Esophagus (tissue), 2 donors: ENCODE results near the gene IFT81. TPM values are rescaled to one million over a fixed set of nuclear protein-coding genes. Genes with fewer than 3 reads are reported as not detected.
A peak's percentile ranks its signal among the peaks of the same experiment; 100 is the strongest.

Experiments used
- H3K27ac ChIP-seq, 2 donors: one replicate each; pipeline ENCODE4 v1.5.1; 2013; ENCODE audit warnings: low read depth in 2 of 2, mild to moderate bottlenecking in 2 of 2, inconsistent platforms in 1 of 2, low read length in 1 of 2, moderate library complexity in 1 of 2
- H3K27me3 ChIP-seq, 2 donors: one replicate each; pipeline ENCODE4 v1.6.1; 2013; ENCODE audit warnings: low read length in 2 of 2, control low read depth in 1 of 2, mild to moderate bottlenecking in 1 of 2; ENCODE audit not compliant: insufficient read depth in 2 of 2, control insufficient read depth in 1 of 2
- H3K36me3 ChIP-seq, 2 donors: one replicate each; pipeline ENCODE4 v1.6.1; 2013; ENCODE audit warnings: low read length in 1 of 2; ENCODE audit not compliant: control insufficient read depth in 2 of 2, insufficient read depth in 2 of 2
- H3K4me1 ChIP-seq, 2 donors: one replicate each; pipeline ENCODE4 v1.6.1; 2013; ENCODE audit warnings: low read length in 1 of 2; ENCODE audit not compliant: control insufficient read depth in 2 of 2, insufficient read depth in 2 of 2
- H3K4me3 ChIP-seq, 2 donors: one replicate each; pipeline ENCODE4 v1.5.1; 2013; ENCODE audit warnings: low read length in 2 of 2, mild to moderate bottlenecking in 2 of 2, low read depth in 1 of 2, moderate library complexity in 1 of 2
- H3K9me3 ChIP-seq, 2 donors: one replicate each; pipeline ENCODE4 v1.6.1; 2013; ENCODE audit warnings: mild to moderate bottlenecking in 2 of 2, low read depth in 1 of 2, low read length in 1 of 2, moderate library complexity in 1 of 2; ENCODE audit not compliant: control insufficient read depth in 2 of 2, insufficient read depth in 1 of 2
- WGBS, 2 donors: extraction: QIAGEN DNeasy Blood & Tissue Kit; methylation state at CpG; one replicate each; pipeline ENCODE4 v1.1.7; 2013; 5-methylcytosine and 5-hydroxymethylcytosine counted together
- polyA plus RNA-seq, 2 donors: library from polyadenylated mRNA; stranded (reverse); fragments of 200-250 nt; gene quantifications; one replicate each; pipeline ENCODE4 v1.2.3, GENCODE V29; 2013
- donor health status: healthy with polysubstance abuse.
- donor health status: Bipolar disorder and iron deficiency.

Gene IFT81
- polyA plus RNA-seq, 2 donors: 1.9 to 3.5 TPM

- Histone ChIP-seq H3K36me3 (no peaks in the 10 kb centered on the region), H3K9me3 (no peaks in the 10 kb centered on the region), H3K27me3 (no peaks in the 10 kb centered on the region), H3K27ac (peak overlapping the region; percentile 65 to 72), H3K4me3 (no peak overlapping the region), H3K4me1 (peaks cover 0 to 3% of the 10 kb centered on the region in 2 donors)
- WGBS, 2 donors: 69 to 75% methylated on average over 14 of the region's 14 CpGs
These were observed 16.5 kb upstream of the IFT81 start for GRCh38 chr12:110107369-110108281.

DNA sequence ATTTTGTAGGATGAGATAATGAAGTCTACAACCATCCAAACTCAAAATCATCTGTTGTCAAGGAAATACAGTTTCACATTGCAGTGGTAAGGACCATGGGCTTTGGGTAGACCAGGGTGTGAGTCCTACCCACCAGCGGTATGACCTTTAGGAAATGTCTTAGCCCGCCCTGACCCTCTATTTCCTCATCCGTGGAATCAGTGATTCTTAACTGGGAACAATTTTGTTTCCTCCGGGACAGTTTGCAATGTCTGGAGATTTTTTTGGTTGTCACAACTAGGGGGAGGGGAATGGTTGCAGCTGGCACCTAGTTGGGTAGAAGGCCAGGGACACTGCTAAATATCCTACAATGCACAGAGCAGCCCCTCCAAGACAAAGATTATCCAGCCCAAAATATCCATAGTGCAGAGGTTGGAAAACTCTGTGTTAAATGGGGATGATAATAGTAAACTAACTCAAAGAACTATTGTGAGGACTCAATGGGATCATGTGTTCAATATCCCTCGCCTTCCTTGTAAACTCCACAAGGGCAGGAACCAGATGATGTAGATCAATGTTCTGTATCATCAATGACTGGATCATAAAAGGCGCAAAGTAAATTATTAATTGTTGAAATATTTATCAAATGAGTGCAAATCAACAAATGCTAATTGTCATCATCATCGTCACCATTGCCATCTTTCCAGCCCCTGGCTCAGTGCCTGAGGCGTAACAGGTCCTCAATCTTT lies 15.7 kb upstream of the IFT81 start:
- 67 to 69% methylated on average over 8 of the region's 8 CpGs for WGBS, 2 donors
- H3K27ac ChIP-seq: peak overlapping the region; percentile 65 to 72
- peaks cover 0 to 3% of the 10 kb centered on the region in 2 donors for H3K4me1 ChIP-seq
- H3K4me3 ChIP-seq: no peak overlapping the region
- H3K36me3 ChIP-seq: no peaks in the 10 kb centered on the region
- H3K9me3 ChIP-seq: no peaks in the 10 kb centered on the region
- H3K27me3 ChIP-seq: no peaks in the 10 kb centered on the region

- Histone ChIP-seq H3K4me1 (peaks cover 0 to 3% of the 10 kb centered on the region in 2 donors), H3K27me3 (no peaks in the 10 kb centered on the region), H3K36me3 (no peaks in the 10 kb centered on the region), H3K9me3 (no peaks in the 10 kb centered on the region), H3K4me3 (no peak overlapping the region), H3K27ac (peak overlapping the region; percentile 86 to 89)
- WGBS, 2 donors: 17 to 24% methylated on average over 13 of the region's 13 CpGs
These were observed 14.9 kb upstream of the IFT81 start for GRCh38 chr12:110109037-110109836.

DNA sequence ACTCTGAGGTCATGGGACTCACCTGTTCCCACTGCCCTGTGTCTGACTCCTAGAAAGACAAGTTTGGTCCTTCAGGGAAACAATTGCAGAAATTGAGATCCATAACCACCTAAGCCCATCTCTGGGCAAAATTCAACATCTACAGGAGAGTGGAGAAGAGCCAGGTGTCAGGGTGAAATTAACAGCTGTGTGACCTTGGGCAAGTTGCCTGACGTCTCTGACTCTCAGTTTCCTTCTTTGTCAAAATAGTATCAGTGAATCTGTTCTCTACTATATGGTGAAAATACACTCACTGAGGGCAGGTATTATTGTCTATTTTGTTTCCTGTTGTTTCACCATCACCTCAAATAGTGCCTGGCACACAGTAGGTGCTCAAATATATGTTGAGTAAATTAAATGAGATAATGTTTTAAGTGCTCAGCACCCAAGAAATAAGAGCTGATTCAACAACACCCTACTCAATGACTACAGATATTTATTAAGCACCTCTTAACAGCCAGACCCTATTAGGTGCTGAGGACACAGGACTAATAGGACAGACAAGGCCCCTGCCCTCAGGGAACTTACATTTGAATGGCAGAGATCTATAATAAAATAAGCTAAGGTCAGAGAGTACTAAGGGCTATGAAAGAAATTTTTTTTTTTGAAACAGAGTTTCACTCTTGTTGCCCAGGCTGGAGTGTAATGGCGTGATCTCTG lies 14.2 kb upstream of the IFT81 start:
- no peaks in the 10 kb centered on the region for H3K36me3 ChIP-seq
- no peaks in the 10 kb centered on the region for H3K9me3 ChIP-seq
- H3K27ac ChIP-seq: peak overlapping the region; percentile 86 to 89
- WGBS, 2 donors: 66 to 75% methylated on average over 2 of the region's 2 CpGs
- H3K27me3 ChIP-seq: no peaks in the 10 kb centered on the region
- no peak overlapping the region for H3K4me3 ChIP-seq
- H3K4me1 ChIP-seq: peaks cover 0 to 3% of the 10 kb centered on the region in 2 donors

GRCh38 chr12:110111476-110112334 lies 12.5 kb upstream of the IFT81 start:
- H3K27ac ChIP-seq: peak overlapping the region; percentile 21 to 44
- H3K27me3 ChIP-seq: no peaks in the 10 kb centered on the region
- H3K4me1 ChIP-seq: peaks cover 0 to 3% of the 10 kb centered on the region in 2 donors

DNA sequence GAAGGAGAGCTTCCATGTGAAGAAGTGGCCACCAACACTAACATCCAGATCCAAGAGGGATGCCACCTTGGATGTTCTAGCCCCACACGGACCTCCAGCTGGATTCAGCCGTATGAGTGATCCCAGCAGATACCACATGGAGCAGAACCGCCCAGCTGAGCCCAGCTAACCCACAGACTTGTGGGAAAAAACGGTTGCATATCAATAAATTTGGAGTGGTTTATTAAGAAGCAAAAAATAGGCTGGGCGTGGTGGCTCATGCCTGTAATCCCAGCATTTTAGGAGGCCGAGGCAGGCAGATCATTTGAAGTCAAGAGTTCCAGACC lies 11.9 kb upstream of the IFT81 start:
- H3K27ac ChIP-seq: no peak overlapping the region
- WGBS, 2 donors: 90 to 92% methylated on average over 6 of the region's 6 CpGs
- no peak overlapping the region for H3K4me3 ChIP-seq
- peaks cover 0 to 3% of the 10 kb centered on the region in 2 donors for H3K4me1 ChIP-seq
- no peaks in the 10 kb centered on the region for H3K36me3 ChIP-seq
- no peaks in the 10 kb centered on the region for H3K27me3 ChIP-seq
- no peaks in the 10 kb centered on the region for H3K9me3 ChIP-seq

More at GRCh38 chr12:110111476-110112334, 12.5 kb upstream of the IFT81 start:
- Histone ChIP-seq H3K4me3 (no peak overlapping the region), H3K36me3 (no peaks in the 10 kb centered on the region), H3K9me3 (no peaks in the 10 kb centered on the region)
- WGBS, 2 donors: 68 to 83% methylated on average over 4 of the region's 4 CpGs

GRCh38 chr12:110114528-110114937 lies 9.6 kb upstream of the IFT81 start:
- Histone ChIP-seq H3K4me3 (no peak overlapping the region), H3K36me3 (no peaks in the 10 kb centered on the region), H3K9me3 (no peaks in the 10 kb centered on the region), H3K27me3 (no peaks in the 10 kb centered on the region), H3K27ac (no peak overlapping the region), H3K4me1 (peaks cover 0 to under 1% of the 10 kb centered on the region in 2 donors)
- 72 to 75% methylated on average over 4 of the region's 4 CpGs for whole genome bisulfite sequencing, 2 donors

GRCh38 chr12:110115675-110116074 lies 8.5 kb upstream of the IFT81 start:
- WGBS, 2 donors: 95 to 98% methylated on average over 4 of the region's 4 CpGs
- no peaks in the 10 kb centered on the region for H3K27me3 ChIP-seq
- H3K4me1 ChIP-seq: no peaks in the 10 kb centered on the region
- H3K27ac ChIP-seq: no peak overlapping the region
- H3K9me3 ChIP-seq: no peaks in the 10 kb centered on the region
- no peaks in the 10 kb centered on the region for H3K36me3 ChIP-seq
- no peak overlapping the region for H3K4me3 ChIP-seq
